ENCODE results near the gene NDUFB7.
A peak's percentile ranks its signal among the peaks of the same experiment; 100 is the strongest.
"Not testable (repeated sequence)": the region's sequence is repeated elsewhere in the genome, so short reads cannot be mapped to it uniquely, and the experiment has no call there.

Gene NDUFB7

GRCh38 chr19:14571695-14572490 is at the start of gene NDUFB7:
TSS of gene NDUFB7 (minus strand) at chr19:14572066. CDS start at chr19:14572000, 66 bp downstream.
- DNase-seq, result peak; percentile 94

- no peak for DNase-seq
Measured at GRCh38 chr19:14619404-14619803, 47.5 kb upstream of the NDUFB7 start.

GRCh38 chr19:14616407-14616806 is 44.5 kb upstream of the NDUFB7 start:
- DNase-seq, result no peak

- DNase-seq, result no peak
Measured at GRCh38 chr19:14615623-14616022, 43.8 kb upstream of the NDUFB7 start.

- DNase-seq, result no peak
Measured at GRCh38 chr19:14614099-14614412, 42.2 kb upstream of the NDUFB7 start.

- not testable (repeated sequence) for DNase-seq
Measured at GRCh38 chr19:14613399-14614098, 41.7 kb upstream of the NDUFB7 start.

GRCh38 chr19:14612657-14613056 is 40.8 kb upstream of the NDUFB7 start:
- no peak for DNase-seq

- not testable (repeated sequence) for DNase-seq
Measured at GRCh38 chr19:14612242-14612641, 40.4 kb upstream of the NDUFB7 start.

GRCh38 chr19:14611051-14611450 is 39.2 kb upstream of the NDUFB7 start:
- no peak for DNase-seq

- DNase-seq, result no peak
Measured at GRCh38 chr19:14606627-14607026, 34.8 kb upstream of the NDUFB7 start.

- no peak for DNase-seq
Measured at GRCh38 chr19:14603990-14604387, 32.1 kb upstream of the NDUFB7 start.

GRCh38 chr19:14599548-14600147 is 27.8 kb upstream of the NDUFB7 start:
- no peak for DNase-seq

- DNase-seq, result no peak
Measured at GRCh38 chr19:14595558-14595957, 23.7 kb upstream of the NDUFB7 start.

- not testable (repeated sequence) for DNase-seq
Measured at GRCh38 chr19:14589433-14589832, 17.6 kb upstream of the NDUFB7 start.

GRCh38 chr19:14585187-14585586 is 13.3 kb upstream of the NDUFB7 start:
- not testable (repeated sequence) for DNase-seq

- not testable (repeated sequence) for DNase-seq
Measured at GRCh38 chr19:14584372-14584771, 12.5 kb upstream of the NDUFB7 start.

- no peak for DNase-seq
Measured at GRCh38 chr19:14582894-14583340, 11.1 kb upstream of the NDUFB7 start, which contains the start of gene CLEC17A. TSS of gene CLEC17A (plus strand) at chr19:14583084. CDS start at chr19:14583161, 77 bp downstream.

- no peak for DNase-seq
Measured at GRCh38 chr19:14580623-14581237, 8.9 kb upstream of the NDUFB7 start.

- no peak for DNase-seq
Measured at GRCh38 chr19:14577885-14578427, 6.1 kb upstream of the NDUFB7 start.

- no peak for DNase-seq
Measured at GRCh38 chr19:14577264-14577663, 5.4 kb upstream of the NDUFB7 start.

- DNase-seq, result no peak
Measured at GRCh38 chr19:14576363-14576762, 4.5 kb upstream of the NDUFB7 start.

- DNase-seq, result no peak
Measured at GRCh38 chr19:14575428-14575980, 3.6 kb upstream of the NDUFB7 start.
